ENCODE data around the gene ALLC.
A peak's percentile ranks its signal among the peaks of the same experiment; 100 is the strongest.

Gene ALLC

GRCh38 chr2:3641181-3641580 lies 16.8 kb upstream of the ALLC start:
- Histone ChIP-seq H3K36me3 (no peaks in the 10 kb centered on the region), H3K27ac (no peak overlapping the region), H3K4me3 (no peak overlapping the region), H3K9me3 (no peaks in the 10 kb centered on the region), H3K27me3 (peaks cover 0 to 7% of the 10 kb centered on the region in 2 donors), H3K4me1 (no peaks in the 10 kb centered on the region)
- intact Hi-C loops (cut with DNase I; ENCODE audit: low total_unique reads), result no loop called here
- TF ChIP-seq CTCF (IDR thresholded peaks at IDR 0.05), result no peak
- DNase-seq, result peak; percentile 9 to 33

- no peaks in the 10 kb centered on the region for H3K9me3 ChIP-seq
- peaks cover 0 to 7% of the 10 kb centered on the region in 2 donors for H3K27me3 ChIP-seq
- H3K27ac ChIP-seq, result no peak overlapping the region
- H3K4me3 ChIP-seq, result no peak overlapping the region
- H3K36me3 ChIP-seq, result no peaks in the 10 kb centered on the region
- DNase-seq, result peak; percentile 7 to 46
- TF ChIP-seq CTCF (IDR thresholded peaks at IDR 0.05), result no peak
- intact Hi-C loops (cut with DNase I; ENCODE audit: low total_unique reads), result no loop called here
- H3K4me1 ChIP-seq, result no peaks in the 10 kb centered on the region
Measured at GRCh38 chr2:3641841-3642421, 16.1 kb upstream of the ALLC start.

GRCh38 chr2:3642521-3643215 lies 15.3 kb upstream of the ALLC start:
- Histone ChIP-seq H3K4me3 (no peak overlapping the region), H3K27ac (no peak overlapping the region), H3K36me3 (no peaks in the 10 kb centered on the region), H3K9me3 (no peaks in the 10 kb centered on the region), H3K27me3 (peaks cover 0 to 5% of the 10 kb centered on the region in 2 donors), H3K4me1 (no peaks in the 10 kb centered on the region)
- DNase-seq, result peak; percentile 15 to 56
- no peak for TF ChIP-seq CTCF (IDR thresholded peaks at IDR 0.05)
- intact Hi-C loops (cut with DNase I; ENCODE audit: low total_unique reads), result no loop called here

- H3K4me3 ChIP-seq, result no peak overlapping the region
- H3K9me3 ChIP-seq, result no peaks in the 10 kb centered on the region
- TF ChIP-seq CTCF (IDR thresholded peaks at IDR 0.05), result no peak
- H3K27me3 ChIP-seq, result no peaks in the 10 kb centered on the region
- peak; percentile 18 to 48 for DNase-seq
- H3K36me3 ChIP-seq, result no peaks in the 10 kb centered on the region
- H3K27ac ChIP-seq, result no peak overlapping the region
- H3K4me1 ChIP-seq, result no peaks in the 10 kb centered on the region
- intact Hi-C loops (cut with DNase I; ENCODE audit: low total_unique reads), result no loop called here
Measured at GRCh38 chr2:3643371-3644245, 14.4 kb upstream of the ALLC start.

- intact Hi-C loops (cut with DNase I; ENCODE audit: low total_unique reads), result no loop called here
- Histone ChIP-seq H3K4me1 (no peaks in the 10 kb centered on the region), H3K36me3 (no peaks in the 10 kb centered on the region), H3K27ac (no peak overlapping the region), H3K4me3 (no peak overlapping the region), H3K9me3 (no peaks in the 10 kb centered on the region), H3K27me3 (no peaks in the 10 kb centered on the region)
- TF ChIP-seq CTCF (IDR thresholded peaks at IDR 0.05), result no peak
- no peak for DNase-seq
Measured at GRCh38 chr2:3644246-3644525, 13.8 kb upstream of the ALLC start.
